ENCODE data around the gene MCM10.

DNA sequence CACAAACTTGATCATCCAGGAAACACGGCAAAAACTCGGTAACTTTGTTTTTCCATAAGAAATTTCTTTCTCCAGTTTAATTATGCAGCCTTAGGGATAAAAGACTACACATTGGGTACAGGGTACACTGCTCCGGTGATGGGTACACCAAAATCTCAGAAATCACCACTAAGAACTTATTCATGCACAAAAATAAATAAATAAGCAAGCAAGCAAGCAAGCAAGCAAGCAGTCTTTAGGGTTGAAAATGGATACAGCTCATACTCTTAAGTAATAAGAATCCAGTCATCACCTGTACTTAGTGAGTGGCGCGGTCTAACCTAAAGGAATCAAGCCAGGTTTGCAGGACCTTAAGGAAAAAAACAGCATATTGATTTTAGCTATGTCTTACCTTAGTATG lies 30.0 kb downstream of the MCM10 start:
- TF ChIP-seq EZH2 (IDR thresholded peaks at IDR 0.05), result no peak
- TF ChIP-seq, protein P1, sequence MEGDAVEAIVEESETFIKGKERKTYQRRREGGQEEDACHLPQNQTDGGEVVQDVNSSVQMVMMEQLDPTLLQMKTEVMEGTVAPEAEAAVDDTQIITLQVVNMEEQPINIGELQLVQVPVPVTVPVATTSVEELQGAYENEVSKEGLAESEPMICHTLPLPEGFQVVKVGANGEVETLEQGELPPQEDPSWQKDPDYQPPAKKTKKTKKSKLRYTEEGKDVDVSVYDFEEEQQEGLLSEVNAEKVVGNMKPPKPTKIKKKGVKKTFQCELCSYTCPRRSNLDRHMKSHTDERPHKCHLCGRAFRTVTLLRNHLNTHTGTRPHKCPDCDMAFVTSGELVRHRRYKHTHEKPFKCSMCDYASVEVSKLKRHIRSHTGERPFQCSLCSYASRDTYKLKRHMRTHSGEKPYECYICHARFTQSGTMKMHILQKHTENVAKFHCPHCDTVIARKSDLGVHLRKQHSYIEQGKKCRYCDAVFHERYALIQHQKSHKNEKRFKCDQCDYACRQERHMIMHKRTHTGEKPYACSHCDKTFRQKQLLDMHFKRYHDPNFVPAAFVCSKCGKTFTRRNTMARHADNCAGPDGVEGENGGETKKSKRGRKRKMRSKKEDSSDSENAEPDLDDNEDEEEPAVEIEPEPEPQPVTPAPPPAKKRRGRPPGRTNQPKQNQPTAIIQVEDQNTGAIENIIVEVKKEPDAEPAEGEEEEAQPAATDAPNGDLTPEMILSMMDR (IDR thresholded peaks at IDR 0.05), result no peak

All from neural progenitor cell (in vitro differentiated cells).